ENCODE results near the gene SLC39A7. TPM values are rescaled to one million over a fixed set of nuclear protein-coding genes. Genes with fewer than 3 reads are reported as not detected.

The SLC39A7 gene
- total RNA-seq, 1 donor from 2014 or later: 95.2 TPM

DNA sequence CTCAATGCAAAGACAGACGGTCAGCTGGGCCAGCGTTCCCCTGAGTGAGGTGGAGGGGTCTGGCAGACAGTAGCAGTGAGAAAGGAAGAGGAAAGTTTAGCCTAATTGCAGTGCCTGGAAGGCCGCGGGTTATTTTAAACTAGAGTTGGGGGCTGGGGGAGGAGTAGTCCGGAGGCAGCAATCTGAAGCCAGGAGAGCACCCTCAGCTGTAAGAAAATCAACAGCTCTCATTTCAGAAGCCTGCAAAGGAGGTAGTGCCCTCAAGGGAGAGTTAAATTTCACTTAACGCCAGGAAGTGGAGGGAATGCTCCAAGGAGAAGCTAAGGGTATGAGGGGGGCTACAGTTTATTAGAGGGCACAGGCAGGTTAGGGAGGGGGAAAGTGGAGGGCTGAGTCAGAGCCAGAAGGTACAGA, 34.6 kb downstream of the SLC39A7 start:
- DNase-seq (ENCODE audit: low read depth in 2 of 2): no peak

GRCh38 chr6:33236328-33236727, 35.7 kb downstream of the SLC39A7 start:
- no peak for DNase-seq (ENCODE audit: low read depth in 2 of 2)

DNA sequence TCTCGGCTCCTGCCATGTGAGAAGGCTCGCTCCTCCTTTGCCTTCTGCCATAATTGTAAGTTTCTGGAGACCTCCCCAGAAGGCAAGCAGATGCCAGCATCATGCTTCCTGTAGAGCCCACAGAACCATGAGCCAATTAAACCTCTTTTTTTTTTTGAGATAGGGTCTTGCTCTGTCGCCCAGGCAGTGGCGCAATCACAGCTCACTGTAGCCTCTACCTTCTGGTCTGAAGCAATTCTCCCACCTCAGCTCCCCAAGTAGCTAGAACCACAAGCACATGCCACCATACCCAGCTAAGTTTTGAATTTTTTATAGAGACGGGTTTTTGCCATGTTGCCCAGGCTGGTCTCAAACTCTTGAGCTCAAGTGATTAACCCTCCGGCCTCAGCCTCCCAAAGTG, 36.2 kb downstream of the SLC39A7 start:
- no peak for DNase-seq (ENCODE audit: low read depth in 2 of 2)

- no peak for DNase-seq (ENCODE audit: low read depth in 2 of 2)
Measured at GRCh38 chr6:33237741-33238140, 37.1 kb downstream of the SLC39A7 start.

DNA sequence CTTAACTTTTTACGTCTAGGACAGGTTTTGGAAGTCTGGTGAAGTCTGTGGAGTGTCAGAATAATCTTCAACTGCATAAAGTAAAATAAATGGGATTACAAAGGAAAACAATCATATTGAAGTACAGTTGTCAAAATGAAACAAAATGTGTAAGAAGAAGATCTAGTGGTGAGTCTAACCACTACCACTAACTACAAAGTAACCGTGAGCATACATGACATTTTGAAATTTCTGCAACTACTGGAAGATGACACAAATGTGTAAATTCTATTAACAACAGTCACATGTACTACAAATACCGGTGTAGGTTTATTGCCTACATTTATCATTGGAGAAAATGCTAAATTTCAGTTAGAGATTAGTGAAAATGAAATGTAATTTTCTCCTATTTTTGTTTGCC, 41.3 kb downstream of the SLC39A7 start:
- DNase-seq (ENCODE audit: low read depth in 2 of 2): no peak

- DNase-seq (ENCODE audit: low read depth in 2 of 2): no peak
Measured at GRCh38 chr6:33243476-33243875, 42.8 kb downstream of the SLC39A7 start.

GRCh38 chr6:33247977-33248642, 47.4 kb downstream of the SLC39A7 start:
- peak; percentile 86 to 88 for DNase-seq (ENCODE audit: low read depth in 2 of 2)

DNA sequence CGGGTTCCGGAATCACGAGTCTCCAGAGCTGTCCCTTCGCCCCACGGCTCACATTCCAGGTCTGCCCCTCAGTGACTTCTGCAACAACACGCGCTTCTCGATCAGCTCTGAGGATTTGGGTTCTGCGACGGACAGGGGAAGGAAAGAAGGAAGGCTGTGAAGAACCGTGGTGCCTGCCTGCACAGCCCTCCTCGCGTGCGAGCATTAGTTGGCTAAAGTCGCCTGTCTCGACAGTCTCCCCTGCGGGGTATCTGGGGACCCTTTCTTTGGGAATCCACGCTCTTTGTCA, 47.9 kb downstream of the SLC39A7 start:
- no peak for DNase-seq (ENCODE audit: low read depth in 2 of 2)

GRCh38 chr6:33248932-33249731, 48.5 kb downstream of the SLC39A7 start:
- DNase-seq (ENCODE audit: low read depth in 2 of 2): peak; percentile 98 to 99

- DNase-seq (ENCODE audit: low read depth in 2 of 2): peak; percentile 8 to 70
Measured at GRCh38 chr6:33249732-33250630, 49.3 kb downstream of the SLC39A7 start.

DNA sequence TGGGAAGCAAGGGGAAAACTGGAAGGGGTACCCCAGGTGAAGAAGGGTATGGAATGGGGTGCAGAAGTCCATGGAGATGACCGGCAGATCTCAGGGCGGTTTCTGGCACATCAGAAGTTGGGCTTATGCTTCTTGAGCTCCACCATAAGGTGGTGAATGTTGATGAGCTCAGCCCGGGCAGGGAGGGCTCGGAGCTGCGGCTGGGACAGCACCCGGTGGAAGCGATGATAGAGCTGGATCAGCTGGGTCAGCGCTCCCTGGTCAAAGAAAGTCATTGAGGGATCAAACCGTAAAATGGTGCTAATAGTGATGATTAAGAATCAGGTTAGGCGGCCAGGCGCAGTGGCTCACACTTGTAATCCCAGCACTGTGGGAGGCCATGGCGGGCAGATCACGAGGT, 50.1 kb downstream of the SLC39A7 start:
- no peak for DNase-seq (ENCODE audit: low read depth in 2 of 2)

DNA sequence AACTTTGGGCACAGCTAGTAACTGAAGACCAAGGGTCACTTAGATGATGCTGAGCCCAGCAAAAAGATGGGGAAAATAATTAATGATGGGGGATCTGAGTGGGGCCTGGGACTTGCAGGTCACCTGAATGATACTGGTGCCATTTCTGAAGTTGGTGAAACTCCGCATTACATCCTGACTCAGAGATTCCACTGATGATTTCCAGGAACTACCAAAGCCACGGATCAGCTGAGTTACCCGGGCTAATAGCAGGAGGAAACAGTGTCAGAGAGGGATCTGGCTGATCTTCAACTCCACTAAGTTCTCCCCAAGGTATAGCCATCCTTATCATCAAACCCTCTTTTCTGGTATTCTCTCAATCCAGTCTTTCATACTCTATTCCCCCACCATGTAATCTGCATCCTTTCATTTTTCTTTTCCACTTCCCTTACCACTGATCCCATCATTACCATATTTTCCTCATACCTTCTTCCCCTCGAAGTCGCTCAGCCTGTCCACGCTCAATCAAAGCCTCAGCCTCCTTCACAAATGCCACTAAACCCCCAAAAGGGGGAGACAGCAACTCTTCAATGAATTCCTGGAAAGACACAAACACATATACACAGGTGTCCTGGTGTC, 50.8 kb downstream of the SLC39A7 start:
- no peak for DNase-seq (ENCODE audit: low read depth in 2 of 2)

DNA sequence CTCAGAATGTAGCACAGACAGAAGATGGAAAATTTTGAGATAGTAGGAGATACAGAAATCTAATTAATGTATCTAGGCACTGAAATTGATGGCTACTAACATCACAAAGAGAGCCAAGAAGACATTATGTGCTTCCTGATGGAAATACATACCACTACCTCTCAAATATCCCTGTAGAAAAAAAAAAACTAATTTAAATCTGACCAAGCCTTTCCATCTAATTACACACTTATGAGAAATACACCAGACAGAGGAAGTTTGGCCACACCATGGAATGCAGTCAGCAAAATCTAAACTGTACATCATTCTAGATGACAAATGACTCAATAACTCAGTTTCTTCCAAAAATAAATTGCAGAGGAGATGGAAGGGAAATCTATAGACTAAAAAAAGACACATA, 52.1 kb downstream of the SLC39A7 start:
- DNase-seq (ENCODE audit: low read depth in 2 of 2): no peak

Other genes starting within 250 kb of the SLC39A7 start
- gene HLA-DMA, start 247.8 kb upstream of the SLC39A7 start, total RNA-seq: 0.20 and 0.44 TPM in 2 replicates
- gene BRD2, start 232.3 kb upstream of the SLC39A7 start, total RNA-seq: 34.0 and 49.8 TPM in 2 replicates
- not detected in 2 replicates for gene HLA-DOA, start 191.3 kb upstream of the SLC39A7 start, total RNA-seq
- gene HLA-DPA1, start 127.2 kb upstream of the SLC39A7 start, total RNA-seq: 3.0 and 10.5 TPM in 2 replicates
- gene HLA-DPB1, start 124.9 kb upstream of the SLC39A7 start, total RNA-seq: 7.3 and 12.2 TPM in 2 replicates
- under 0.01 and 0.20 TPM in 2 replicates for gene COL11A2, start 8.4 kb upstream of the SLC39A7 start, total RNA-seq
- 15.5 and 18.3 TPM in 2 replicates for gene RXRB, start 202 bp upstream of the SLC39A7 start, total RNA-seq
- 7.0 and 8.5 TPM in 2 replicates for gene HSD17B8, start 3.8 kb downstream of the SLC39A7 start, total RNA-seq
- 14.4 and 22.8 TPM in 2 replicates for gene RING1, start 7.6 kb downstream of the SLC39A7 start, total RNA-seq
- gene VPS52, start 71.0 kb downstream of the SLC39A7 start, total RNA-seq: 20.9 and 26.6 TPM in 2 replicates
- gene RPS18, start 71.2 kb downstream of the SLC39A7 start, total RNA-seq: 4,351 and 4,512 TPM in 2 replicates
- 4.1 and 6.5 TPM in 2 replicates for gene B3GALT4, start 76.3 kb downstream of the SLC39A7 start, total RNA-seq
- gene WDR46, start 88.4 kb downstream of the SLC39A7 start, total RNA-seq: 55.4 and 58.5 TPM in 2 replicates
- 30.3 and 34.1 TPM in 2 replicates for gene PFDN6, start 88.7 kb downstream of the SLC39A7 start, total RNA-seq
- gene RGL2, start 98.1 kb downstream of the SLC39A7 start, total RNA-seq: 31.8 and 53.0 TPM in 2 replicates
- gene TAPBP, start 113.2 kb downstream of the SLC39A7 start, total RNA-seq: 46.9 and 57.7 TPM in 2 replicates
- 11.3 and 20.0 TPM in 2 replicates for gene ZBTB22, start 116.9 kb downstream of the SLC39A7 start, total RNA-seq
- gene DAXX, start 122.1 kb downstream of the SLC39A7 start, total RNA-seq: 29.2 and 35.9 TPM in 2 replicates
- gene KIFC1, start 191.0 kb downstream of the SLC39A7 start, total RNA-seq: 4.2 and 9.4 TPM in 2 replicates
- gene PHF1, start 210.1 kb downstream of the SLC39A7 start, total RNA-seq: 5.4 and 9.7 TPM in 2 replicates
- 52.3 and 89.5 TPM in 2 replicates for gene CUTA, start 217.2 kb downstream of the SLC39A7 start, total RNA-seq
- 1.3 and 1.6 TPM in 2 replicates for gene SYNGAP1, start 219.2 kb downstream of the SLC39A7 start, total RNA-seq

All from lung microvascular endothelial cell (primary cell).